Measurements from ENCODE around the gene ARPC2. TPM values are rescaled to one million over a fixed set of nuclear protein-coding genes. Genes with fewer than 3 reads are reported as not detected.

Gene ARPC2
- total and polyA plus RNA-seq, 4 donors, result 163 to 248 (median 214) TPM

GRCh38 chr2:218209078-218209477 is 7.9 kb upstream of the ARPC2 start:
- H3K4me3 ChIP-seq (ENCODE audit: low read depth, low read length), result no peak overlapping the region
- 100% methylated on average over 1 of the region's 3 CpGs for WGBS (ENCODE audit: insufficient coverage)
- no peak for DNase-seq (ENCODE audit: low read depth in 4 of 6, low spot score in 6 of 6)
- no peak overlapping the region for H3K27ac ChIP-seq (ENCODE audit: low read depth, low read length)
- no peaks in the 10 kb centered on the region for H3K9me3 ChIP-seq (ENCODE audit: control insufficient read depth, insufficient read depth, low read length)
- no peaks in the 10 kb centered on the region for H3K4me1 ChIP-seq (ENCODE audit: control insufficient read depth, insufficient read depth, low read length)
- H3K36me3 ChIP-seq (ENCODE audit: control insufficient read depth, insufficient read depth, low read length), result no peaks in the 10 kb centered on the region
- no peaks in the 10 kb centered on the region for H3K27me3 ChIP-seq (ENCODE audit: control insufficient read depth, insufficient read depth, low read length)

- WGBS (ENCODE audit: insufficient coverage), result 80% methylated on average over 1 of the region's 1 CpG
Measured at GRCh38 chr2:218214116-218214515, 2.9 kb upstream of the ARPC2 start.

GRCh38 chr2:218216336-218216673 is 684 bp upstream of the ARPC2 start:
- DNase-seq (ENCODE audit: low read depth in 4 of 6, low spot score in 6 of 6), result no peak
- Histone ChIP-seq H3K9me3 (ENCODE audit: control insufficient read depth, insufficient read depth, low read length) (no peaks in the 10 kb centered on the region), H3K27me3 (ENCODE audit: control insufficient read depth, insufficient read depth, low read length) (no peaks in the 10 kb centered on the region), H3K4me1 (ENCODE audit: control insufficient read depth, insufficient read depth, low read length) (peaks cover 18% of the 10 kb centered on the region), H3K36me3 (ENCODE audit: control insufficient read depth, insufficient read depth, low read length) (peaks cover 3% of the 10 kb centered on the region), H3K27ac (ENCODE audit: low read depth, low read length) (peak overlapping the region; percentile 93), H3K4me3 (ENCODE audit: low read depth, low read length) (peak overlapping the region; percentile 92)
- WGBS (ENCODE audit: insufficient coverage), result 70% methylated on average over 4 of the region's 9 CpGs

More at GRCh38 chr2:218214116-218214515, 2.9 kb upstream of the ARPC2 start:
- H3K36me3 ChIP-seq (ENCODE audit: control insufficient read depth, insufficient read depth, low read length), result peaks cover 3% of the 10 kb centered on the region
- H3K9me3 ChIP-seq (ENCODE audit: control insufficient read depth, insufficient read depth, low read length), result no peaks in the 10 kb centered on the region
- H3K27me3 ChIP-seq (ENCODE audit: control insufficient read depth, insufficient read depth, low read length), result no peaks in the 10 kb centered on the region
- no peak overlapping the region for H3K4me3 ChIP-seq (ENCODE audit: low read depth, low read length)
- no peak overlapping the region for H3K27ac ChIP-seq (ENCODE audit: low read depth, low read length)
- no peak for DNase-seq (ENCODE audit: low read depth in 4 of 6, low spot score in 6 of 6)
- H3K4me1 ChIP-seq (ENCODE audit: control insufficient read depth, insufficient read depth, low read length), result peaks cover 9% of the 10 kb centered on the region

- peaks cover 19% of the 10 kb centered on the region for H3K4me1 ChIP-seq (ENCODE audit: control insufficient read depth, insufficient read depth, low read length)
Measured at GRCh38 chr2:218217360-218218267, 625 bp downstream of the ARPC2 start.

GRCh38 chr2:218218268-218219185 is 1.5 kb downstream of the ARPC2 start:
- Histone ChIP-seq H3K9me3 (ENCODE audit: control insufficient read depth, insufficient read depth, low read length) (no peaks in the 10 kb centered on the region), H3K27me3 (ENCODE audit: control insufficient read depth, insufficient read depth, low read length) (no peaks in the 10 kb centered on the region), H3K4me3 (ENCODE audit: low read depth, low read length) (peak overlapping the region; percentile 92), H3K27ac (ENCODE audit: low read depth, low read length) (peak overlapping the region; percentile 88), H3K36me3 (ENCODE audit: control insufficient read depth, insufficient read depth, low read length) (peaks cover 3% of the 10 kb centered on the region), H3K4me1 (ENCODE audit: control insufficient read depth, insufficient read depth, low read length) (peaks cover 19% of the 10 kb centered on the region)
- peak in 1 of 6 donors; percentile 70 for DNase-seq (ENCODE audit: low read depth in 4 of 6, low spot score in 6 of 6)
- WGBS (ENCODE audit: insufficient coverage), result 0% methylated on average over 1 of the region's 4 CpGs

More at GRCh38 chr2:218217360-218218267, 625 bp downstream of the ARPC2 start:
- Histone ChIP-seq H3K9me3 (ENCODE audit: control insufficient read depth, insufficient read depth, low read length) (no peaks in the 10 kb centered on the region), H3K4me3 (ENCODE audit: low read depth, low read length) (peak overlapping the region; percentile 92), H3K27ac (ENCODE audit: low read depth, low read length) (peak overlapping the region; percentile 88), H3K36me3 (ENCODE audit: control insufficient read depth, insufficient read depth, low read length) (peaks cover 3% of the 10 kb centered on the region), H3K27me3 (ENCODE audit: control insufficient read depth, insufficient read depth, low read length) (no peaks in the 10 kb centered on the region)
- DNase-seq (ENCODE audit: low read depth in 4 of 6, low spot score in 6 of 6), result peak in 2 of 6 donors; percentile 57 to 67
- WGBS (ENCODE audit: insufficient coverage), result under 1% methylated on average over 39 of the region's 47 CpGs

GRCh38 chr2:218219934-218220333 is 2.9 kb downstream of the ARPC2 start:
- no CpG with 5 or more reads among the region's 2 CpGs for WGBS (ENCODE audit: insufficient coverage)
- Histone ChIP-seq H3K27ac (ENCODE audit: low read depth, low read length) (no peak overlapping the region), H3K9me3 (ENCODE audit: control insufficient read depth, insufficient read depth, low read length) (no peaks in the 10 kb centered on the region), H3K27me3 (ENCODE audit: control insufficient read depth, insufficient read depth, low read length) (no peaks in the 10 kb centered on the region), H3K4me3 (ENCODE audit: low read depth, low read length) (no peak overlapping the region), H3K36me3 (ENCODE audit: control insufficient read depth, insufficient read depth, low read length) (peaks cover 3% of the 10 kb centered on the region), H3K4me1 (ENCODE audit: control insufficient read depth, insufficient read depth, low read length) (peaks cover 19% of the 10 kb centered on the region)
- no peak for DNase-seq (ENCODE audit: low read depth in 4 of 6, low spot score in 6 of 6)

- H3K27me3 ChIP-seq (ENCODE audit: control insufficient read depth, insufficient read depth, low read length), result no peaks in the 10 kb centered on the region
- H3K9me3 ChIP-seq (ENCODE audit: control insufficient read depth, insufficient read depth, low read length), result no peaks in the 10 kb centered on the region
- peak in 1 of 6 donors; percentile 80 for DNase-seq (ENCODE audit: low read depth in 4 of 6, low spot score in 6 of 6)
- H3K4me3 ChIP-seq (ENCODE audit: low read depth, low read length), result no peak overlapping the region
- H3K27ac ChIP-seq (ENCODE audit: low read depth, low read length), result no peak overlapping the region
- peaks cover 10% of the 10 kb centered on the region for H3K36me3 ChIP-seq (ENCODE audit: control insufficient read depth, insufficient read depth, low read length)
- 73% methylated on average over 3 of the region's 5 CpGs for WGBS (ENCODE audit: insufficient coverage)
- peaks cover 19% of the 10 kb centered on the region for H3K4me1 ChIP-seq (ENCODE audit: control insufficient read depth, insufficient read depth, low read length)
Measured at GRCh38 chr2:218221000-218221399, 4.0 kb downstream of the ARPC2 start.

- Histone ChIP-seq H3K9me3 (ENCODE audit: control insufficient read depth, insufficient read depth, low read length) (no peaks in the 10 kb centered on the region), H3K27me3 (ENCODE audit: control insufficient read depth, insufficient read depth, low read length) (no peaks in the 10 kb centered on the region), H3K27ac (ENCODE audit: low read depth, low read length) (no peak overlapping the region), H3K4me3 (ENCODE audit: low read depth, low read length) (no peak overlapping the region), H3K36me3 (ENCODE audit: control insufficient read depth, insufficient read depth, low read length) (peaks cover 14% of the 10 kb centered on the region), H3K4me1 (ENCODE audit: control insufficient read depth, insufficient read depth, low read length) (peaks cover 10% of the 10 kb centered on the region)
- DNase-seq (ENCODE audit: low read depth in 4 of 6, low spot score in 6 of 6), result peak in 1 of 6 donors; percentile 32
- 96% methylated on average over 3 of the region's 5 CpGs for WGBS (ENCODE audit: insufficient coverage)
Measured at GRCh38 chr2:218223046-218223445, 6.1 kb downstream of the ARPC2 start.

GRCh38 chr2:218224186-218224585 is 7.2 kb downstream of the ARPC2 start:
- Histone ChIP-seq H3K9me3 (ENCODE audit: control insufficient read depth, insufficient read depth, low read length) (no peaks in the 10 kb centered on the region), H3K4me1 (ENCODE audit: control insufficient read depth, insufficient read depth, low read length) (peaks cover 9% of the 10 kb centered on the region), H3K36me3 (ENCODE audit: control insufficient read depth, insufficient read depth, low read length) (peaks cover 14% of the 10 kb centered on the region), H3K27me3 (ENCODE audit: control insufficient read depth, insufficient read depth, low read length) (no peaks in the 10 kb centered on the region), H3K4me3 (ENCODE audit: low read depth, low read length) (no peak overlapping the region), H3K27ac (ENCODE audit: low read depth, low read length) (no peak overlapping the region)
- no CpG with 5 or more reads among the region's 1 CpG for WGBS (ENCODE audit: insufficient coverage)
- DNase-seq (ENCODE audit: low read depth in 4 of 6, low spot score in 6 of 6), result no peak
